Chondrocyte (in vitro differentiated cells): ENCODE measurements around the gene HS6ST3. TPM values are rescaled to one million over a fixed set of nuclear protein-coding genes. Genes with fewer than 3 reads are reported as not detected.

Experiments
- DNase-seq: peaks from one replicate; pipeline ENCODE4 v3.0.0; 2021; ENCODE audit warnings: mixed read lengths, low spot score
- H3K27ac Mint-ChIP-seq: one replicate; pipeline ENCODE4 v1.8.0; 2021; ENCODE audit warnings: mild to moderate bottlenecking, moderate library complexity, mixed read lengths; ENCODE audit not compliant: unreplicated experiment
- H3K27me3 Mint-ChIP-seq: 2 replicates; pipeline ENCODE4 v1.8.0; 2021; ENCODE audit warnings: low read depth, mixed read lengths
- H3K36me3 Mint-ChIP-seq: 2 replicates; pipeline ENCODE4 v1.8.0; 2021; ENCODE audit warnings: low read depth, mixed read lengths
- H3K4me1 Mint-ChIP-seq: 2 replicates; pipeline ENCODE4 v1.8.0; 2021; ENCODE audit warnings: low read depth, mild to moderate bottlenecking, mixed read lengths
- H3K4me3 Mint-ChIP-seq: one replicate; pipeline ENCODE4 v1.8.0; 2021; ENCODE audit warnings: mild to moderate bottlenecking, moderate library complexity, mixed read lengths; ENCODE audit not compliant: unreplicated experiment
- H3K9me3 Mint-ChIP-seq: 2 replicates; pipeline ENCODE4 v1.8.0; 2021; ENCODE audit warnings: low read depth, mixed read lengths
- total RNA-seq: library from RNA; stranded (reverse); gene quantifications from 3 replicates; pipeline ENCODE4 v1.2.1, GENCODE V29; 2021
- TF ChIP-seq, protein P1 (sequence below): fragments of 200-600 bp; sonication (generic); IDR thresholded peaks from 2 replicates; pipeline ENCODE4 v1.5.0; 2021; ENCODE audit warnings: antibody characterized with exemption, mild to moderate bottlenecking, moderate library complexity

Gene HS6ST3
- total RNA-seq, 1 donor from 2014 or later: not detected

DNA sequence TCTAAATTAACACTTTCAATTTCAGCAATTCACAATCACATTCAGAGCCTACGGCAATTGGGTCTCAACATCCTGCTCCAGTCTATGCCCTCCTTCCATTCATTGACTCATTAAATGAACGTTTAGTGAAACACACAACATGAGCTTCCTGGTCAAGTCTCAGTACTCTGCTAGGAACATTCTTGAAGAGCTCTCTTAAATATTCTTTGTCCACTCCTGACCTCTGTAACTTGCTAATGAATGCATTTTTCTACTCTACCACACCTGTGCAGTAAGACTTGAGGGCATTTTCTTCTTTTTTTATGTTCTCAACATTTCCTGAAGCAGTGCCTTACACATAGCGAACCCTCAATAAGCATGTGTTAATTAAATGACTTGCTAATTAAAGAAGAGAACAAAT, 735.7 kb downstream of the HS6ST3 start:
- no peak for DNase-seq
- Mint-ChIP-seq H3K4me1 (peaks cover 6% of the 10 kb centered on the region), H3K36me3 (no peaks in the 10 kb centered on the region), H3K9me3 (no peaks in the 10 kb centered on the region), H3K27me3 (peaks cover 1% of the 10 kb centered on the region), H3K27ac (no peak overlapping the region), H3K4me3 (no peak overlapping the region)
- TF ChIP-seq, protein P1, sequence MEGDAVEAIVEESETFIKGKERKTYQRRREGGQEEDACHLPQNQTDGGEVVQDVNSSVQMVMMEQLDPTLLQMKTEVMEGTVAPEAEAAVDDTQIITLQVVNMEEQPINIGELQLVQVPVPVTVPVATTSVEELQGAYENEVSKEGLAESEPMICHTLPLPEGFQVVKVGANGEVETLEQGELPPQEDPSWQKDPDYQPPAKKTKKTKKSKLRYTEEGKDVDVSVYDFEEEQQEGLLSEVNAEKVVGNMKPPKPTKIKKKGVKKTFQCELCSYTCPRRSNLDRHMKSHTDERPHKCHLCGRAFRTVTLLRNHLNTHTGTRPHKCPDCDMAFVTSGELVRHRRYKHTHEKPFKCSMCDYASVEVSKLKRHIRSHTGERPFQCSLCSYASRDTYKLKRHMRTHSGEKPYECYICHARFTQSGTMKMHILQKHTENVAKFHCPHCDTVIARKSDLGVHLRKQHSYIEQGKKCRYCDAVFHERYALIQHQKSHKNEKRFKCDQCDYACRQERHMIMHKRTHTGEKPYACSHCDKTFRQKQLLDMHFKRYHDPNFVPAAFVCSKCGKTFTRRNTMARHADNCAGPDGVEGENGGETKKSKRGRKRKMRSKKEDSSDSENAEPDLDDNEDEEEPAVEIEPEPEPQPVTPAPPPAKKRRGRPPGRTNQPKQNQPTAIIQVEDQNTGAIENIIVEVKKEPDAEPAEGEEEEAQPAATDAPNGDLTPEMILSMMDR: no peak

DNA sequence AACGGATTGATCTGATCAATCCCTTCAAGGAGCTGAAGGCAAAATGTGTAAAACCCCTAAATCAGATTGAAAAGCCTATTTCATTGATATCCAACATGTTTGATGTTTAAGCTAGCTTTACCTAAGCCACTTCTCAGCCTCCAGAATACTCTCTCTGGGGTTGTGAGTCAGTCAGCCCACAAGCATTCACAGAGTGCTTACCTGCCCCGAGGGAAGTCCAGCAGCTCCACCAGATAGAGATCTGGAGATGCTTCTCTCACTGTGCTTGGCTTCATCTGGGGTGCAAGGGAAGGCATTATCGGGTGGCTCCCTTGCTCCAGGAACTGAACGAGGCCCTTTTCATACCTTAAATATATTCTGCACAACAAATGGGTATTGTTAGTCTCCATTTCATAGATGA, 744.7 kb downstream of the HS6ST3 start:
- Mint-ChIP-seq H3K4me3 (no peak overlapping the region), H3K9me3 (no peaks in the 10 kb centered on the region), H3K27me3 (peaks cover 3% of the 10 kb centered on the region), H3K36me3 (no peaks in the 10 kb centered on the region), H3K4me1 (no peaks in the 10 kb centered on the region), H3K27ac (no peak overlapping the region)
- TF ChIP-seq, protein P1: no peak
- DNase-seq: no peak

DNA sequence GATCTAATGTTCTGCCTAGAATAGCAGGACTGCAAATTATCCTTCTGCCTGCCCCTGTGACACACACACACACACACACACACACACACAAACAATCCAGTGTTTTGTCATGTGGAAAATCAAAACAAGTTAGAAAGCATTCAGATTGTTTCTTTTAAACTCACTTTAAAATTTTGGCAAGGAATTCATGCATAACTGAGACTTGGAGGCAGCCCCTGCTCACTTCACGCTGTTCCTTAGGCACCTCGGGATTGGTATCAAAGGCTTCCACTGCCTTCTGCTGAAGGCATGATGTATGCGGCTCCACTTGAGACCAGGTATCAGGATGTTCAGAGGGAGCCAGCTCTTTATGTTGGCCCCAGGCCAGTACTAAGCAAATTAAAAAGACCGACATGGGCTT, 745.6 kb downstream of the HS6ST3 start:
- no peaks in the 10 kb centered on the region for H3K4me1 Mint-ChIP-seq
- DNase-seq: no peak
- H3K36me3 Mint-ChIP-seq: no peaks in the 10 kb centered on the region
- no peak overlapping the region for H3K4me3 Mint-ChIP-seq
- peaks cover 7% of the 10 kb centered on the region for H3K27me3 Mint-ChIP-seq
- H3K27ac Mint-ChIP-seq: no peak overlapping the region
- H3K9me3 Mint-ChIP-seq: no peaks in the 10 kb centered on the region
- TF ChIP-seq, protein P1: no peak

DNA sequence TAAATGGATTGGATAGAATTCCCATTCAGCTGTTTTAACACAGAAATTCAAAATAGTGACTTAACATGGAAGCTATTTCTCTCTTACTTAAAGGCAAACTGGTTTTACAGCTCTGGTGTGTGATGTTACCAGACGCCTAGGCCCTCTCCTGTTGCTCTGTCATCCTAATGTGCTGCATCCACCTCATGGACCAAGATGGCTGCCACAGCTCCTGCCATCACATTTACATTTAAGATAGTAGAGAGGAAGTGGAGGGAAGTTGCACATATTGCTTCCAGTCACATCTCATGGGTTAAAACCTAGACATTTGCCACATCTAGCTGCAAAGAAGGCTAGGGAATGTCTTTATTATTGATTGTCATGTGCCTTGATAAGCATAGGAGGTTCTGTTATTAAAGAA, 746.8 kb downstream of the HS6ST3 start:
- no peaks in the 10 kb centered on the region for H3K36me3 Mint-ChIP-seq
- no peak overlapping the region for H3K27ac Mint-ChIP-seq
- peaks cover 8% of the 10 kb centered on the region for H3K27me3 Mint-ChIP-seq

DNA sequence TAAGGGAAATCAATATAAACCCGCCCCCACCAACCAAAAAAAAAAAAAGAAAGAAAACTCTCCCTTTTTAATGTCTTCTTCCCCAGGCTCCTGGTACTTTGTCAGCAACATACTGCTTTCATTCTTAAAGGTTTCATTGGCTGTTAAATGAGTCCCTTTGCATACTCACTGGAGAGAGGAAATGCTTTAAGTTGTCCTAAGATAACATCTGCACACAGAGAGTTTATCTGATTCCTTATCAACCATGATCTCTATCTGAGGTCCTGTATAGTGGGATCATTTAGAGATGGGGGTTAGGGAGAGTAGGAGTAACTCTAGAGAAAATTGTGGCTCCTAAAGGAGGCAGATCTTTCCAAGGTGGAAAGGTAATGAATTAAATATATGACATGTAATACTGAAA, 747.9 kb downstream of the HS6ST3 start:
- Mint-ChIP-seq H3K4me1 (no peaks in the 10 kb centered on the region), H3K27me3 (peaks cover 14% of the 10 kb centered on the region), H3K4me3 (no peak overlapping the region), H3K27ac (no peak overlapping the region), H3K9me3 (no peaks in the 10 kb centered on the region), H3K36me3 (no peaks in the 10 kb centered on the region)
- no peak for DNase-seq
- TF ChIP-seq, protein P1: no peak

More for the DNA sequence above, 746.8 kb downstream of the HS6ST3 start:
- Mint-ChIP-seq H3K9me3 (no peaks in the 10 kb centered on the region), H3K4me3 (no peak overlapping the region), H3K4me1 (no peaks in the 10 kb centered on the region)
- TF ChIP-seq, protein P1: no peak
- DNase-seq: no peak
